ENCODE data around the gene ARHGAP32. TPM values are rescaled to one million over a fixed set of nuclear protein-coding genes. Genes with fewer than 3 reads are reported as not detected.
"Not testable (repeated sequence)": the region's sequence is repeated elsewhere in the genome, so short reads cannot be mapped to it uniquely, and the experiment has no call there.

ARHGAP32 gene
- total and polyA plus RNA-seq, 2 donors (not counting 1 experiment from before 2014, with no cell fraction given), result 4.0 to 9.6 TPM

GRCh38 chr11:129013737-129014475, 178.2 kb downstream of the ARHGAP32 start:
- no peaks in the 10 kb centered on the region for H3K27me3 ChIP-seq (ENCODE audit: control insufficient read depth, insufficient read depth, low read length)
- H4K20me1 ChIP-seq (ENCODE audit: control insufficient read depth, extremely low read depth, insufficient read depth, low read length), result no peaks in the 10 kb centered on the region
- no peaks in the 10 kb centered on the region for H3K9me3 ChIP-seq (ENCODE audit: control insufficient read depth, insufficient read depth, low read depth, low read length)
- no peaks in the 10 kb centered on the region for H3K79me2 ChIP-seq (ENCODE audit: control insufficient read depth, insufficient read depth, low read length)
- no peak overlapping the region for H3K4me3 ChIP-seq (replicated peaks in 1 of 4; ENCODE audit: control extremely low read depth in 1 of 4, insufficient read depth in 1 of 4, low read depth in 3 of 4, low read length in 4 of 4)
- DNase-seq (ENCODE audit: low read depth in 2 of 2), result no peak
- TF ChIP-seq EZH2 (IDR thresholded peaks at IDR 0.05; ENCODE audit: low read length, missing control alignments) (no peak), CTCF (conservative IDR thresholded peaks at IDR 0.05 in 1 of 2, IDR thresholded peaks at IDR 0.05 in 1 of 2; ENCODE audit: low read depth in 1 of 2, low read length in 2 of 2) (no peak)
- no peak overlapping the region for H3K4me2 ChIP-seq (ENCODE audit: extremely low read depth, insufficient read depth, low read length)
- no peaks in the 10 kb centered on the region for H3K36me3 ChIP-seq (ENCODE audit: control insufficient read depth, insufficient read depth, low read length)
- no peaks in the 10 kb centered on the region for H3K4me1 ChIP-seq (ENCODE audit: control insufficient read depth, extremely low read depth, insufficient read depth, low read length)
- no peak overlapping the region for H2AFZ ChIP-seq (ENCODE audit: low read length)
- no peak overlapping the region for H3K27ac ChIP-seq (ENCODE audit: insufficient read depth, low read length)
- H3K9ac ChIP-seq (ENCODE audit: insufficient read depth, low read length), result no peak overlapping the region

- H3K9ac ChIP-seq (ENCODE audit: insufficient read depth, low read length), result no peak overlapping the region
- DNase-seq (ENCODE audit: low read depth in 2 of 2), result no peak
- H3K4me2 ChIP-seq (ENCODE audit: extremely low read depth, insufficient read depth, low read length), result no peak overlapping the region
- H3K36me3 ChIP-seq (ENCODE audit: control insufficient read depth, insufficient read depth, low read length), result no peaks in the 10 kb centered on the region
- no peak overlapping the region for H3K4me3 ChIP-seq (replicated peaks in 1 of 4; ENCODE audit: control extremely low read depth in 1 of 4, insufficient read depth in 1 of 4, low read depth in 3 of 4, low read length in 4 of 4)
- H3K4me1 ChIP-seq (ENCODE audit: control insufficient read depth, extremely low read depth, insufficient read depth, low read length), result no peaks in the 10 kb centered on the region
- no peak for TF ChIP-seq EZH2 (IDR thresholded peaks at IDR 0.05; ENCODE audit: low read length, missing control alignments)
- no peak overlapping the region for H3K27ac ChIP-seq (ENCODE audit: insufficient read depth, low read length)
- H4K20me1 ChIP-seq (ENCODE audit: control insufficient read depth, extremely low read depth, insufficient read depth, low read length), result no peaks in the 10 kb centered on the region
- H3K9me3 ChIP-seq (ENCODE audit: control insufficient read depth, insufficient read depth, low read depth, low read length), result no peaks in the 10 kb centered on the region
- H2AFZ ChIP-seq (ENCODE audit: low read length), result no peak overlapping the region
- H3K79me2 ChIP-seq (ENCODE audit: control insufficient read depth, insufficient read depth, low read length), result no peaks in the 10 kb centered on the region
- H3K27me3 ChIP-seq (ENCODE audit: control insufficient read depth, insufficient read depth, low read length), result no peaks in the 10 kb centered on the region
Measured at GRCh38 chr11:129012880-129013279, 179.2 kb downstream of the ARHGAP32 start.

GRCh38 chr11:129006161-129006560, 186.0 kb downstream of the ARHGAP32 start:
- no peak for DNase-seq (ENCODE audit: low read depth in 2 of 2)
- Histone ChIP-seq H3K27me3 (ENCODE audit: control insufficient read depth, insufficient read depth, low read length) (no peaks in the 10 kb centered on the region), H3K79me2 (ENCODE audit: control insufficient read depth, insufficient read depth, low read length) (no peaks in the 10 kb centered on the region), H3K9me3 (ENCODE audit: control insufficient read depth, insufficient read depth, low read depth, low read length) (no peaks in the 10 kb centered on the region), H3K4me3 (replicated peaks in 1 of 4; ENCODE audit: control extremely low read depth in 1 of 4, insufficient read depth in 1 of 4, low read depth in 3 of 4, low read length in 4 of 4) (no peak overlapping the region), H3K4me2 (ENCODE audit: extremely low read depth, insufficient read depth, low read length) (no peak overlapping the region), H3K4me1 (ENCODE audit: control insufficient read depth, extremely low read depth, insufficient read depth, low read length) (no peaks in the 10 kb centered on the region), H3K36me3 (ENCODE audit: control insufficient read depth, insufficient read depth, low read length) (no peaks in the 10 kb centered on the region), H3K9ac (ENCODE audit: insufficient read depth, low read length) (no peak overlapping the region), H4K20me1 (ENCODE audit: control insufficient read depth, extremely low read depth, insufficient read depth, low read length) (no peaks in the 10 kb centered on the region), H3K27ac (ENCODE audit: insufficient read depth, low read length) (no peak overlapping the region), H2AFZ (ENCODE audit: low read length) (no peak overlapping the region)
- TF ChIP-seq EZH2 (IDR thresholded peaks at IDR 0.05; ENCODE audit: low read length, missing control alignments) (no peak), CTCF (conservative IDR thresholded peaks at IDR 0.05 in 1 of 2, IDR thresholded peaks at IDR 0.05 in 1 of 2; ENCODE audit: low read depth in 1 of 2, low read length in 2 of 2) (no peak)

DNA sequence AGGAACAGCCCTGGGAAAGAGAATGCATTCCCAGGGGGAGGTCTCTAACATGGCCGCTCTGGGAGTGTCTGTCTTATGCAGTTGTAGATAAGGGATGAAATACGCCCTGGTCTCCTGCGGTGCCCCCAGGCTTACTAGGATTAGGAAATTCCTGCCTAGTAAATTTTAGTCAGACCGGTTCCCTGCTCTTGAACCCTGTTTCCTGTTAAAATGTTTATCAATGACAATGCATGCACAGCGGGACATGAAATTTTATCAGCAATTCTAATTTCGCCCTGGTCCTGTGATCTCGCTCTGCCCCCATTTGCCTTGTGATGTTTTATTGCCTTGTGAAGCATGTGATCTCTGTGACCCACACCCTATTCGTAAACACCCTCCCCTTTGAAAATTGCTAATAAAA, 193.0 kb downstream of the ARHGAP32 start:
- H3K36me3 ChIP-seq (ENCODE audit: control insufficient read depth, insufficient read depth, low read length); DNase-seq (ENCODE audit: low read depth in 2 of 2); H3K9me3 ChIP-seq (ENCODE audit: control insufficient read depth, insufficient read depth, low read depth, low read length); H3K27ac ChIP-seq (ENCODE audit: insufficient read depth, low read length); H2AFZ ChIP-seq (ENCODE audit: low read length); H3K27me3 ChIP-seq (ENCODE audit: control insufficient read depth, insufficient read depth, low read length); H3K4me2 ChIP-seq (ENCODE audit: extremely low read depth, insufficient read depth, low read length); H4K20me1 ChIP-seq (ENCODE audit: control insufficient read depth, extremely low read depth, insufficient read depth, low read length); H3K79me2 ChIP-seq (ENCODE audit: control insufficient read depth, insufficient read depth, low read length); H3K9ac ChIP-seq (ENCODE audit: insufficient read depth, low read length); H3K4me1 ChIP-seq (ENCODE audit: control insufficient read depth, extremely low read depth, insufficient read depth, low read length); H3K4me3 ChIP-seq (replicated peaks in 1 of 4; ENCODE audit: control extremely low read depth in 1 of 4, insufficient read depth in 1 of 4, low read depth in 3 of 4, low read length in 4 of 4): not testable (repeated sequence)

Data from fibroblast of lung (primary cell).